MM.1S (cell line): Measurements from ENCODE around the gene CNTN1.

ENCODE experiments used
- EZH2 ChIP-seq: fragments of 300-600 bp; sonication (generic); optimal IDR thresholded peaks from 2 replicates; pipeline ENCODE3; 2017; ENCODE audit warnings: low read depth, mild to moderate bottlenecking, antibody characterized with exemption, low read length, mixed read lengths
- EZH2phosphoT487 ChIP-seq: fragments of 300-600 bp; sonication (generic); IDR thresholded peaks from 2 replicates; pipeline ENCODE4 v1.6.1; 2018; ENCODE audit warnings: antibody characterized with exemption, low read length
- TF ChIP-seq, protein P1 (sequence below): fragments of 300-600 bp; sonication (generic); IDR thresholded peaks from 2 replicates; pipeline ENCODE4 v1.5.1; 2016; ENCODE audit warnings: antibody characterized with exemption, low read length, mixed read lengths

GRCh38 chr12:40701756-40702155 lies 9.5 kb downstream of the CNTN1 start:
- TF ChIP-seq, protein P1, sequence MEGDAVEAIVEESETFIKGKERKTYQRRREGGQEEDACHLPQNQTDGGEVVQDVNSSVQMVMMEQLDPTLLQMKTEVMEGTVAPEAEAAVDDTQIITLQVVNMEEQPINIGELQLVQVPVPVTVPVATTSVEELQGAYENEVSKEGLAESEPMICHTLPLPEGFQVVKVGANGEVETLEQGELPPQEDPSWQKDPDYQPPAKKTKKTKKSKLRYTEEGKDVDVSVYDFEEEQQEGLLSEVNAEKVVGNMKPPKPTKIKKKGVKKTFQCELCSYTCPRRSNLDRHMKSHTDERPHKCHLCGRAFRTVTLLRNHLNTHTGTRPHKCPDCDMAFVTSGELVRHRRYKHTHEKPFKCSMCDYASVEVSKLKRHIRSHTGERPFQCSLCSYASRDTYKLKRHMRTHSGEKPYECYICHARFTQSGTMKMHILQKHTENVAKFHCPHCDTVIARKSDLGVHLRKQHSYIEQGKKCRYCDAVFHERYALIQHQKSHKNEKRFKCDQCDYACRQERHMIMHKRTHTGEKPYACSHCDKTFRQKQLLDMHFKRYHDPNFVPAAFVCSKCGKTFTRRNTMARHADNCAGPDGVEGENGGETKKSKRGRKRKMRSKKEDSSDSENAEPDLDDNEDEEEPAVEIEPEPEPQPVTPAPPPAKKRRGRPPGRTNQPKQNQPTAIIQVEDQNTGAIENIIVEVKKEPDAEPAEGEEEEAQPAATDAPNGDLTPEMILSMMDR, result no peak
- TF ChIP-seq EZH2 (no peak), EZH2phosphoT487 (no peak)
